NB4 (cell line): ENCODE results near the gene PCNP.

Source experiments
- MYC ChIP-seq: IDR thresholded peaks from 2 replicates; pipeline ENCODE4 v1.6.1; 2011; ENCODE audit warnings: low read depth, low read length
- TF ChIP-seq, protein P1 (sequence below): IDR thresholded peaks from one replicate; pipeline ENCODE4 v1.5.1; 2012; ENCODE audit warnings: low read depth, low read length

DNA sequence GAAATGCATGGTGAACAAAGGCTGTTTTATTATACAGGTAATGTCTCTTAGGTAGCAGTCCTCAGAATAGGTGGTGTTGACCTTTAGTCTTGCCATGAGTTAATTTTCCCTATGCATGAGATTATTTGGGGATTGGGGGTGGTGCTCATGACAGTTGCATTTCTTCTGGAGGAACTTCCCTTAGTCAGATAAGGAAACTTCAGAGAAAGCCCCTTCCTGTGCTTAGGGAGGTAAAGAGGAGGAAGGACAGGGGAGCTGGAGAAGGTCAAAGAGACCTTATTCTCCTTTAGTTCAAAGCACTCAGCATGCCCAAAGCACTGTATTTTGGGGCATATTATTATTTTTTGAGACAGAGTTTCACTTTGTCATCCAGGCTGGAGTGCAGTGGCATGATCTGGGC is 55.2 kb downstream of the PCNP start:
- TF ChIP-seq, protein P1, sequence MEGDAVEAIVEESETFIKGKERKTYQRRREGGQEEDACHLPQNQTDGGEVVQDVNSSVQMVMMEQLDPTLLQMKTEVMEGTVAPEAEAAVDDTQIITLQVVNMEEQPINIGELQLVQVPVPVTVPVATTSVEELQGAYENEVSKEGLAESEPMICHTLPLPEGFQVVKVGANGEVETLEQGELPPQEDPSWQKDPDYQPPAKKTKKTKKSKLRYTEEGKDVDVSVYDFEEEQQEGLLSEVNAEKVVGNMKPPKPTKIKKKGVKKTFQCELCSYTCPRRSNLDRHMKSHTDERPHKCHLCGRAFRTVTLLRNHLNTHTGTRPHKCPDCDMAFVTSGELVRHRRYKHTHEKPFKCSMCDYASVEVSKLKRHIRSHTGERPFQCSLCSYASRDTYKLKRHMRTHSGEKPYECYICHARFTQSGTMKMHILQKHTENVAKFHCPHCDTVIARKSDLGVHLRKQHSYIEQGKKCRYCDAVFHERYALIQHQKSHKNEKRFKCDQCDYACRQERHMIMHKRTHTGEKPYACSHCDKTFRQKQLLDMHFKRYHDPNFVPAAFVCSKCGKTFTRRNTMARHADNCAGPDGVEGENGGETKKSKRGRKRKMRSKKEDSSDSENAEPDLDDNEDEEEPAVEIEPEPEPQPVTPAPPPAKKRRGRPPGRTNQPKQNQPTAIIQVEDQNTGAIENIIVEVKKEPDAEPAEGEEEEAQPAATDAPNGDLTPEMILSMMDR = no peak
- TF ChIP-seq MYC = no peak
